Endothelial cell (in vitro differentiated cells): Measurements from ENCODE around the gene ORC6. TPM values are rescaled to one million over a fixed set of nuclear protein-coding genes. Genes with fewer than 3 reads are reported as not detected.

Experiments
- DNase-seq: peaks from one replicate; pipeline ENCODE4 v3.0.0; 2021; ENCODE audit warnings: low spot score
- H3K27ac Mint-ChIP-seq: one replicate; pipeline ENCODE4 v1.8.0; 2021; ENCODE audit warnings: mixed read lengths, inconsistent platforms; ENCODE audit not compliant: unreplicated experiment
- H3K27me3 Mint-ChIP-seq: one replicate; pipeline ENCODE4 v1.8.0; 2021; ENCODE audit warnings: mild to moderate bottlenecking, moderate library complexity, mixed read lengths, inconsistent platforms; ENCODE audit not compliant: unreplicated experiment
- H3K36me3 Mint-ChIP-seq: one replicate; pipeline ENCODE4 v1.8.0; 2021; ENCODE audit warnings: mild to moderate bottlenecking, low read depth, mixed read lengths, inconsistent platforms; ENCODE audit not compliant: unreplicated experiment
- H3K4me1 Mint-ChIP-seq: one replicate; pipeline ENCODE4 v1.8.0; 2021; ENCODE audit warnings: mild to moderate bottlenecking, mixed read lengths, inconsistent platforms; ENCODE audit not compliant: unreplicated experiment
- H3K4me3 Mint-ChIP-seq: one replicate; pipeline ENCODE4 v1.8.0; 2021; ENCODE audit warnings: mild to moderate bottlenecking, mixed read lengths, inconsistent platforms; ENCODE audit not compliant: unreplicated experiment
- H3K9me3 Mint-ChIP-seq: one replicate; pipeline ENCODE4 v1.8.0; 2021; ENCODE audit warnings: mixed read lengths, inconsistent platforms; ENCODE audit not compliant: unreplicated experiment
- total RNA-seq: library from RNA; stranded (reverse); fragmentation: NEBNext Ultra II Directional; extraction: Animal tissue kit (Norgen Biotek cat#: 25700); gene quantifications from one replicate; pipeline ENCODE4 v1.2.1, GENCODE V29; 2021; ENCODE audit not compliant: unreplicated experiment
- TF ChIP-seq, protein P1 (sequence below): fragments of 200-600 bp; sonication (generic); IDR thresholded peaks from one replicate; pipeline ENCODE4 v1.5.0; 2021; ENCODE audit warnings: antibody characterized with exemption; ENCODE audit not compliant: unreplicated experiment

Gene ORC6
- total RNA-seq, 1 donor from 2014 or later: 22.4 TPM

- Mint-ChIP-seq H3K4me3 (no peak overlapping the region), H3K27ac (no peak overlapping the region), H3K27me3 (peaks cover 10% of the 10 kb centered on the region), H3K9me3 (no peaks in the 10 kb centered on the region), H3K36me3 (no peaks in the 10 kb centered on the region), H3K4me1 (no peaks in the 10 kb centered on the region)
- no peak for DNase-seq
- TF ChIP-seq, protein P1, sequence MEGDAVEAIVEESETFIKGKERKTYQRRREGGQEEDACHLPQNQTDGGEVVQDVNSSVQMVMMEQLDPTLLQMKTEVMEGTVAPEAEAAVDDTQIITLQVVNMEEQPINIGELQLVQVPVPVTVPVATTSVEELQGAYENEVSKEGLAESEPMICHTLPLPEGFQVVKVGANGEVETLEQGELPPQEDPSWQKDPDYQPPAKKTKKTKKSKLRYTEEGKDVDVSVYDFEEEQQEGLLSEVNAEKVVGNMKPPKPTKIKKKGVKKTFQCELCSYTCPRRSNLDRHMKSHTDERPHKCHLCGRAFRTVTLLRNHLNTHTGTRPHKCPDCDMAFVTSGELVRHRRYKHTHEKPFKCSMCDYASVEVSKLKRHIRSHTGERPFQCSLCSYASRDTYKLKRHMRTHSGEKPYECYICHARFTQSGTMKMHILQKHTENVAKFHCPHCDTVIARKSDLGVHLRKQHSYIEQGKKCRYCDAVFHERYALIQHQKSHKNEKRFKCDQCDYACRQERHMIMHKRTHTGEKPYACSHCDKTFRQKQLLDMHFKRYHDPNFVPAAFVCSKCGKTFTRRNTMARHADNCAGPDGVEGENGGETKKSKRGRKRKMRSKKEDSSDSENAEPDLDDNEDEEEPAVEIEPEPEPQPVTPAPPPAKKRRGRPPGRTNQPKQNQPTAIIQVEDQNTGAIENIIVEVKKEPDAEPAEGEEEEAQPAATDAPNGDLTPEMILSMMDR: no peak
Measured at GRCh38 chr16:46715769-46716305, 26.4 kb downstream of the ORC6 start.

GRCh38 chr16:46717692-46718091, 28.2 kb downstream of the ORC6 start:
- Mint-ChIP-seq H3K27ac (no peak overlapping the region), H3K36me3 (no peaks in the 10 kb centered on the region), H3K4me1 (no peaks in the 10 kb centered on the region), H3K4me3 (no peak overlapping the region), H3K27me3 (peaks cover 8% of the 10 kb centered on the region), H3K9me3 (no peaks in the 10 kb centered on the region)
- TF ChIP-seq, protein P1: no peak
- no peak for DNase-seq

DNA sequence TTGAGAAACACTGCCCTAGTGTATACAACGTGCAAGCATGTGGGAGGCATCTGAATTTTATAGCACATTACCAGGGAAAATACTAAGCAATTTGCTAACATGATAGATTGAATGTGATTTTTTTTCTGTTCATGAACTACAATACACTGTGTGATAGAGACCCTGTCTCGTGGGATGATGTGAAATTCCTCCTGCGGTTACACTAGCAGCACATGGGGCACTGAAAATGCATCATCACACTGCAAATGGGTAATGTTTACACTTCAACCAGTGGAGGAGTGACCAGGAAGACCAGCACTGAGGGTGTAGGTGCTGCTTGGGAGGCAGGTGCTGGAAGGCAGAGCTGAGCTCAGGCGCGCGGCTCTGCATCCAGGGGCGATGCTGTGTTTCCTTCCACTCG, 28.8 kb downstream of the ORC6 start:
- TF ChIP-seq, protein P1: no peak
- Mint-ChIP-seq H3K4me3 (no peak overlapping the region), H3K27ac (no peak overlapping the region), H3K27me3 (peaks cover 8% of the 10 kb centered on the region), H3K4me1 (no peaks in the 10 kb centered on the region), H3K36me3 (no peaks in the 10 kb centered on the region), H3K9me3 (no peaks in the 10 kb centered on the region)
- no peak for DNase-seq

GRCh38 chr16:46719528-46719927, 30.1 kb downstream of the ORC6 start:
- no peak overlapping the region for H3K4me3 Mint-ChIP-seq
- no peaks in the 10 kb centered on the region for H3K4me1 Mint-ChIP-seq
- no peaks in the 10 kb centered on the region for H3K36me3 Mint-ChIP-seq
- H3K27ac Mint-ChIP-seq: no peak overlapping the region
- no peak for DNase-seq
- TF ChIP-seq, protein P1: no peak
- peaks cover 9% of the 10 kb centered on the region for H3K27me3 Mint-ChIP-seq
- no peaks in the 10 kb centered on the region for H3K9me3 Mint-ChIP-seq

DNA sequence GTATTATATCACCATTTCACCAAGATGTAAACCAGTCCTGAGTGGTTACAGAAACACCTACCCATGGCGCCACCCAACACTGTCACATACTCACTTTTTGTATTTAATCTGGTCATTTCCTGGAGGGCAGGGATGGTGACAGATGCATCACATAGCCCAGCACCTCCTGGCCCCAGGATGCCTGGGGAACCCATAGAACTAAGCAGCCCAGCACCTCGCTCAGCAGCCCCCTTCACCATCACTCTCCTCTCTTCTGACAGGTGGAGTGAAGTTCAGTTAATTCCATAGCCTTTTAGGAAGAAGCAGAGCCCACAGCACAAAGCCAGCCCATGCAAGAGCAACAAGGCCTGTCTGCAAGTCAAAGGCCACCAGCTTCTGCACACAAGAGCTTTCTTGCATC, 31.2 kb downstream of the ORC6 start:
- no peaks in the 10 kb centered on the region for H3K4me1 Mint-ChIP-seq
- DNase-seq: no peak
- H3K27ac Mint-ChIP-seq: no peak overlapping the region
- TF ChIP-seq, protein P1: no peak
- no peaks in the 10 kb centered on the region for H3K36me3 Mint-ChIP-seq
- H3K4me3 Mint-ChIP-seq: no peak overlapping the region
- H3K9me3 Mint-ChIP-seq: no peaks in the 10 kb centered on the region
- peaks cover 5% of the 10 kb centered on the region for H3K27me3 Mint-ChIP-seq
